Cerebellar nuclear complex (tissue), 1 donor: ENCODE data around the gene HOXA5.

ENCODE experiments used
- DNase-seq, 2 experiments: peaks; one replicate each; lab custom pipeline; 2025; lab: John Stamatoyannopoulos, UW

HOXA5 gene

DNA sequence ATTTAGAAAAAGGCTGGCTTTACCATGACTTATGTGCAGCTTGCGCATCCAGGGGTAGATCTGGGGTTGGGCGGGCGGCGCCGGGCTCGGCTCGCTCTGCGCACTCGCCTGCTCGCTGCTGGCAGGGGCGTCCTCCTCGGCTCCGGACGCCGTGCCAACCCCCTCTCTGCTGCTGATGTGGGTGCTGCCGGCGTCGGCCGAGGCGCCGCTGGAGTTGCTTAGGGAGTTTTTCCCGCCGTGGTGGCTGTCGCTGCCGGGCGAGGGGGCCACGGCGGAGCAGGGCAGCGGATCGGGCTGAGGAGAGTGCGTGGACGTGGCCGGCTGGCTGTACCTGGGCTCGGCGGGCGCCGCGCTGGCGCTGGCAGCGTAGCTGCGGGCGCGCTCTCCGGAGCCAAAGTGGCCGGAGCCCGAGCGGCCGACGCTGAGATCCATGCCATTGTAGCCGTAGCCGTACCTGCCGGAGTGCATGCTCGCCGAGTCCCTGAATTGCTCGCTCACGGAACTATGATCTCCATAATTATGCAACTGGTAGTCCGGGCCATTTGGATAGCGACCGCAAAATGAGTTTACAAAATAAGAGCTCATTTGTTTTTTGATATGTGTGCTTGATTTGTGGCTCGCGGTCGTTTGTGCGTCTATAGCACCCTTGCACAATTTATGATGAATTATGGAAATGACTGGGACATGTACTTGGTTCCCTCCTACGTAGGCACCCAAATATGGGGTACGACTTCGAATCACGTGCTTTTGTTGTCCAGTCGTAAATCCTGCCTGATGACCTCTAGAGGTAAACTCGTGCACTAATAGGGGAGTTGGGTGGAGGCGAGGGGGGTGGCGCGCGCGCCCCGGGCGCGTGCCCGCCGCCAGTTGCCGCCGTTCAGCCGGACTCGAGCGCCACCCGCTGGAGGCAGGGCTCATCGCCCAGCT, at the start of gene HOXA5:
TSS of gene HOXA5 (minus strand) at position 659 of the 927 bp plus-strand sequence. CDS start at position 585, 74 bp downstream.
- DNase-seq, result no peak

DNA sequence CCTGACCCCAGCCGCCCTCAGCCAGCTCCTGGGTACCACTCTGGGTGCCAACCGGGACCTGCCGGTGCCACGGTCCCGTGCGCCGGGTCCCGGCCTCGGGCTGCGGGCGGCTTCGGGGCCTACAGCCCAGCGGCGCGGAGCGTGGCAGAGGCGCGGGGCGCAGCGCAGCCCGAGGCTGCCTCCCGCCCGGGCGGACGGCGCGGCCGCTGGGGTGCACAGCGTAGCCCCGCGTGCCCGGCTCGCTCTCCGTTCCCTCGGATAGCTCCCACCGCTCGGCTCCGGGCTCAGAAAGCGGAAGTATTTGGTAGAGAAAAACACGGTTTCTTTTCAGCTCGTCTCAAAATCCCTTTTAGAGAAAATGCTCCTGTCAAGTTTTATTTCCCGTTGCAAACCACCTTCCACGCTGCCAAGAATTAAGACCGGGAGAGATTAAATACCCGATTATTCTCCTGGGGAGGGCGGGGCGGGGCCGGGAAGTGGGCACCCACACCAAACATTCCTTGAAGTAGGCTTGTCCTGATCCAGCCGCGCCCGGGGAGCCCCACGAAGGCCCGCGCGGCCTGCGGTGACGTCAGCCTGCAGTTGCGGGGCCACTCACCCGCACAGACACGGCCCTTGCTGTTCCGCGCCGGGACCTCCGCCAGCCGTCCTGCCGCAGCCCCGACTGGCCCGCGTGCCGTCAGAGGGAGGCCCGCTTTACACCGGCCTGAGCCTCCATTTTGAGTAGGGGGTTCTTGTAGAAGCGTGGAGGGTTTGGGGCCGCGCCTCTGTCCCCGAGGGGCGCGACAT, 49.3 kb upstream of the HOXA5 start:
- no peak for DNase-seq

DNA sequence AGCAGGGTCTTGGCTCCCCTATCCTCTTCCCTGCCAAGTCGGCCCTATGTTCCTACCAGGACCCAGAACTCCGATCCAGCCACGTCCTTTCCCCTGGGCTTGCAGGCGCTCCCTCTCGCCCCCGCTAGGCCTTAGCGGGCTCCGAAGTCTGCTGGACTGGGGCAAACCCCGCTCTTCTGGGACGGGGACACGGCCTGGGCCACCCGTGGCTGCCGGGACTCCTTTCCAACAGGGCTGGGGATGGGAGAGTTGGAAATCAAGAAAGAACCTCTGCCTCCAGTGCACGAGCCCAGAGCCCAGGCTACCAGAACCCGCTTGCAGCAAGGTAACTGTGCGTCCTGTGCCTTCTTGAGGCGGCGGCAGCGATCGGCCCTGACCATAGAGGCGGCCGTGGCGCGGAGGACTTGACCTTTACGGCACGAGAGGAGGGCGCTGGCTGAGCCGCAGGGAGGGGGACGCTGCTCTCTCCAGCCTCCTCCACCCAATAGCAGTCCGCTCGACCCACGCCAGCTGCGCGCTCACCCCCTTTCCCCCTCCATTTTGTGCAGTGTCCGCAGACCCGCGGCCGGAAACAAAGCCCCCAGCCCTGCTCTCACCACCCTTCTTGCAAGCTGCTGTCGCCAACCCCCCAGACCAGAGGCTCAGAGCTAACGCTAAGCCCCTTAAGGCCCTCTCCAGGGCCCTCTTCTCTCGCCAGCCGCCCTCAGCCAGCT, 48.5 kb upstream of the HOXA5 start:
- no peak for DNase-seq

DNA sequence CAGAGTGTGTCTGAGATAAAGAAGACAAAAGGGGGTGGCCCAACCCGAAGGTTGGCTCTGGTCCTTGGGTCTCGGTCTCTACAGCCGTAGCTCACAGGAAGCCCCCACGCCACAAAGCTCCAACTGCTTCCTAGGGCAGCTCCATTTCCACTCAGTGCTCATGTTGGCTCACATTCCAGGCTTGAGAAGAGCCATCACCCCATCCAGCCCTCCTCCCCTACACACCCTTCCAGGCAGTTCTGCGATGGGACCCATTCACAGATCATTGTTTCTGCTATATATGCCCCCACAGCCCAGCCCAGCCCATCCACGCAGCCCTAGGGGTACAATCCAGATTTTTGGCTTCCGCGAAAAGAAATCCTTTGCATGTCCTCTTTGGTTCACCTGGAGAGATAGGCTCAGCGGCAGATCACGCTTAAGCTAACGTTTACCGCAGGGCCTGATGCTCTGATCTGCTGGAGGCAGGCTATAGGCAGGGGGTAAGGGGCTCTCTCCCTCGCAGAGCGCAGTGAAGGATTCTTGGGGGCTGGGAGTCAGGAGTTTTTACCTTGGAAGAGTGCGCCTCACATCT, 47.8 kb upstream of the HOXA5 start:
- DNase-seq, result no peak

DNA sequence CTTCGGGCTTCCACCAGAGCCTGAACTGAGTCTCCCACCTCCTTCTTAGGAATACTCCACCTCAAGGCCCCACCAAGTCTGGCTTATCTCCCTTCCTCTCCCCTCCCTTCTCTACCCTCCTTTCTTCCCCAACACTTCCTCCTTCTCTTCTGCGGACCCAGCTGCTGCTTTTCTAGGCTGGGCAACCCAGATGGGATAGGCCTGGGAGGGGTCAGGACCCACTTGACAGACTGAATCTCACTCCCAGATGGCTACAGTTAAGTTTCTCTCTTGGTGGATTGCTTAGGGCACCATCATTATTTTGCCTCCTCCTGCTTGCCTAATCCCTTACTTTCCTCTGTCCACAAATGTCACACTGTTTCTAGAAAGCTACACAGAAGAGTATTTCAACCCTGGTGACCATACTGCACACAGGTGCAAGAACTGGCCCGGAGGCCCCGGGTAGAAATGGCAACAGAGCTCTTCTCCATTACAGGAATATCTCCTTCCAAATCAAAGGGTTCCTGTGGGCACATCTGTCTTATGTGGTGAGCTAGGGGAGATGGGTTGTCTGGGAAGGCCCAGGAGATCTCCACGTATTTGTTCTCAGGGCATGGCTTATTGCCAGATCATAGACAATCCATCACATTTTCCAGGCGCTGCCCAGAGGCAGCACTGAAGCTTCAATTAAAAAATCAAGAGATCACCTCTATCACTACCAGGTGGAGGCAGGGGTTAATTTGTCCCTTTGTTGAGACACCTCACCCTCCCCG, 46.7 kb upstream of the HOXA5 start:
- no peak for DNase-seq

DNA sequence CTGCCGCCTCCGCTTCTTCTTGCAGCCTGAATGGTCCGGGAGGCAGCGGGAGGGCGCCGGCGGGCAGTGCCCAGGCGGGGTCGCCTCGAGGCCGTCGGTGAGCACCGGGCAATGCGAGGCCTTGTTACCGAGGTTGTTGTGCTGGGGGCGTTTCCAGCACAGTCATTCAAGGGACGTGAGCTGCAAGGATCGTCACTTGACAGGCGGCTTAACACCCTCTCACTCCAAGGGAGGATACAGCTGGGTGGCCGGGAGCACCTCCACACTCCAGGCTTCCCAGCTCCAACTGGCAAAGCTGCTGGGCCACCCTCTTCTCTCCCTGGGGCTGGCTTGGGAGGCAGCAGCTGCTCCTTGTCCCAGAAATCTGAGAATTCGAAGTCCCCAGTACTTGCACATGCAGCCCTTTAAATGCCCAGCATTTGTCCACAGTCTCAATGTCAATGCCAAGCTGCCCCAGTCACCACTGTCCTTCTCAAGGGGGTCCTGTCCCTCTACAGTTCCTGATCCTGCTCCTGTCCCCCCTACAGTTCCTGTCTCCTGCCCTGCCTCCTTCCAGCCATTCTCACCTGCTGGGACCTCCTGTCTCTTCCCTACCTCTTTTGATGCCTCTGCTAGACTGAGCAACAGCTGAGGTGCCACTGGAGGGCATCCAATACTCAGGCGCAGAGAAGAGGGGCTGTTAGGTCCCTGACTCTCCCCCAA, 46.0 kb upstream of the HOXA5 start:
- no peak for DNase-seq

DNA sequence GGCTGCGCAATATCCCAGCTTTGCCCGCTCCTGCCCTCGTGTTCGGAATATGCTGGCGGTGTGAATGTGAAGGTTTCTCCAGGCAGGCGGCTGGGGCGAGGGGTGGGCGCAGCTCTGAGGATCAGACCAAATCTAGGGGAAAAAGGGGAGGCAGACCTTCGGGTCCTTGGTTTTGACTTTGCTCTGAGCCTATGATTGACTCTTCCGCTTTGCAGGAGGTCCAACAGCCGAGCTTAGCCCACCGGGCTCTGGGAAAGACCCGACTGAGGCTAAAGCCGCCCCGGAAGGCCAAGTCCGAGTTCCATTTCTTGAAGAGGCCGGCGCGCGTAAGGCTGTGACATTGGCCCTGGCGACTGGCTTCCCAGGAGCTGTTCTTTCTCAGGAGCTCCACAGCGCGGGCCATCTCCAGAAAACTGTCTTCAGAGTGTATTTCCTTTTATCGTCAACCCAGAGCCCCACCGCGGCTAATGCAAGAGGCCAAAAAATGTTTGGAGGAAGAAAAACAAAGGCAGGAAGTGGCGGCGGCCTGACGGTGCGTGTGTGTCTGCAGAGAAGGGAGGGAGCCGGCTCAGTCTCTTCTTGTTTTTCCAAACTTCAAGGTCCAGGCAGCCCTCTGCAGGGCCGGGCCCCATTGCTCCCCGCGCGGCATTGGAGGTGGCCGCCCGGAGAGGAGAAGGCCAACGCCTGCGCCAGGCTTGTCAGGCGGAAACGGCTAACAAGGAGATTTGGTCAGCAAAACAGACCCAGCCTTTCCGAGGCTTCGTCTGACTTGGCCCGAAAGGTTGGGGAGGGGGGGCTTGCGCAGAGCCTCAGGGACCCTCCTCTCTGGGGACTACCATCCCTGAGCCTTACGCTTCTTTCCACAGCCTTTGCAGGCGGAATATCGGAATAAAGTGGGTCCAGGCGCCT, 45.2 kb upstream of the HOXA5 start:
- no peak for DNase-seq

DNA sequence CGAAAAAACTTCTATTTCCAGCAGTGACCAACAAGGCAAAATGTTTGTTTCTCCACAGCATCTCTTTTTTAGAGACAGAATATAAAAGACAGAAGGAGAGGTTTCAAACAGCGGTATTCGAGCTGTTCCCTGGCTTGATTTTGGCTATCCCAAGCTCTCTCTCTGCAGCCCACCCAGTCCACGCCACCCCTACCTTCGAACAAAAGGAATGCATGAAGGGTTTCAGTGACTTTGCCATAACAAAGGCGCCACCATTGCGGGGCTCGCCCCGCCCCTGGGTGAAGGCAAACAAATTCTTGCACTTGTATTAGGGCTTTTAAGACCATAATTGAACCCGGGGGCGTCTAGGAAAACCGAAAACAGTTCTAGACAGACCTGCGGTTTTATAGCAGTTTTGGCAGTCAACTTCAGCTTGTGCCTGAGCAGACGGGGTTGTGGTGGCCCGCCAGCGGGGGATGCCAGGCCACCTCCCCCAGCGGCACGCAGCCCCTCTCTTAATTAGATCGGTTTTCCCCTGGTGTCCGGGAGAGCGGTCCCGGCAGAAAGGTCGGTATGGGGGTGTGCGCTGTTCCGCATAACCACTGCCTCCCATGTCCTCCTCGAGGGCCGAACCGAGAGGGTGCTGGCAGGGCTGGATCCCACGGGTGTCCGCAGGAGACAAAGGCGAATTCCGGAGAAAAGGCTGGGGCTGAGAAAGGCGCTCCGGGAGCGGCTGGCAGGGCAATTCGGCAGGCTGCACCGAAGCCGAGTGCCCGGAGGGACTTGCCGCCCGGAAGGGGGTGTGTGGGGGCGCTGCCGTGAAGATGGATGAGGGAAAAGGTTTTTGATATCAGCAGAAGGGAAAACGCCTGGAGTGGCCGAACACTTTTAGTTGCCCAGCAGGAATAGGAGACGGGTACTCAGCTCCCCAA, 44.2 kb upstream of the HOXA5 start:
- DNase-seq, result no peak

DNA sequence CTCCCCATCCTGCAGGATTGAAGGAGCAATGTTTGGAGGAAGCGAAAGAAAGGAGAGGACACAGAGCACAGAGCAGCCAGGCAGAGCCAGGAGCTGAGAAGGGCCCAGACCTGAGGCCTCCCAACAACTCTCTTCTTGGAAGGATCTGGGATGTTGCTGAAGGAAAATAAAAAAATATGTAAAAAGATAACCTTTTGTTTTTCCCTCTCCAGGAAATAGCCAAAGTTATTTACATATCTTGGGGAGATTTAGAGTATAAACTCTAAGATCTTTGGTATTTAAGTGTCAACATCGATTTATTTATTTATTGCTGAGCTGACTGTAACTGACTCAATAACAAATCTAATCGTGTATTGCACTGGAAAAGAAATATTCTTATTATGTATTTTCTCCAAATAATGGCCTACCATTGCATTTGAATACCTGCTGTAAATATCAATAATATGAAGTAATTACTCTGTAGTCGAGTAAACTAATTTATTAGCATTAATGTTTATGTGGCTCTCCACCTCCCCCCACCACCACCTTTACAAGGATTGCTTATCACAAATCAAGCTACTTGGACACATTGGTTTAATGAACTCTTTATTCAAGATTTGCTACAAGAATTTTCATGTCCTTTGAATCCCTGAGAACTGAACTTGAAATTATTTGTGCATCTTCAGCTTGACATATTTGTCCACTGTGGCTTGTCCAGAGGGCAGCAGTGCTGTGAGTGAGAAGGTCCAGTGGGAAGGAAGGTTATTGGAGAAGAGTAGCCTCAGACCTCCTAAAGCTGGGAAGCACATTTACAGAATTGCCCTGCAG, 43.4 kb upstream of the HOXA5 start:
- DNase-seq, result no peak

DNA sequence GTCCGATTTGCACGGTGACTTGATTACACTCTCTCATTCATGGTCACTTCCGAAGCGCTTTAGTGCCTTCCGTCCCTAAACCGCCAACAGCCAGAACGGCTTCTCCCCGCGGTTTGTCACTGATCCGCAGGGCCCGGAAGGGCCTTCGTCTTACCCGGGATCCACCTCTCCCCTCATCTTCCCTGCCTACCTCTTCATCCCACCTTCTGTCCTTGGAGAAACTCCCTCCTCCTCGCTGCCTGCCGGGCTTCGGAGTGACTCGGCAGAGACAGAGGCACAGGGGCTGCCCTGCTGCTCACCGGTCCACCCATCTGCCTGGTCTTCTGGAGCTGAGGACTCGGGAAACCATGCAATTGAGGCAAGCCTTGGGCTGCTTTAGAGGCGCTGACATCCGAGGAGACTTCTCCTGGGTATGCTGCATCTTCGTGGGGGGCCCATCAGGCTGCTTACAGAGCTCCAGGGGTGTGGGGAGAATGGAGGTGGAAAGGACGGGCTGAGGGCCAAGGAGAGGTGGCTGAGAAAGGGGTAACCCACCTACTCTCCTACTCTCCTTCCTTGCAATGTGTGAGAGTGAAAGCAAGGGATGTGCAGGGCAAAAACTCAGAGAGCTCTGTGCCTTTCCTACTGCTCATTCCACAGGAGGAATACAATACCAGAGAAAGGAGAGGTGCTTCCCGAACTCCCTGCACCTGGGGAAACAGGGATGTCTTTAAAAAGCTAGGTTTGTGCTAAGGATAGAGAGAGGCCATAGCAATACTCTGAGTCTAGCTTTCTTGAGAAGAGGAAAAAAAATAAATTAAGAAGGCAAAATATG, 42.6 kb upstream of the HOXA5 start:
- no peak for DNase-seq

DNA sequence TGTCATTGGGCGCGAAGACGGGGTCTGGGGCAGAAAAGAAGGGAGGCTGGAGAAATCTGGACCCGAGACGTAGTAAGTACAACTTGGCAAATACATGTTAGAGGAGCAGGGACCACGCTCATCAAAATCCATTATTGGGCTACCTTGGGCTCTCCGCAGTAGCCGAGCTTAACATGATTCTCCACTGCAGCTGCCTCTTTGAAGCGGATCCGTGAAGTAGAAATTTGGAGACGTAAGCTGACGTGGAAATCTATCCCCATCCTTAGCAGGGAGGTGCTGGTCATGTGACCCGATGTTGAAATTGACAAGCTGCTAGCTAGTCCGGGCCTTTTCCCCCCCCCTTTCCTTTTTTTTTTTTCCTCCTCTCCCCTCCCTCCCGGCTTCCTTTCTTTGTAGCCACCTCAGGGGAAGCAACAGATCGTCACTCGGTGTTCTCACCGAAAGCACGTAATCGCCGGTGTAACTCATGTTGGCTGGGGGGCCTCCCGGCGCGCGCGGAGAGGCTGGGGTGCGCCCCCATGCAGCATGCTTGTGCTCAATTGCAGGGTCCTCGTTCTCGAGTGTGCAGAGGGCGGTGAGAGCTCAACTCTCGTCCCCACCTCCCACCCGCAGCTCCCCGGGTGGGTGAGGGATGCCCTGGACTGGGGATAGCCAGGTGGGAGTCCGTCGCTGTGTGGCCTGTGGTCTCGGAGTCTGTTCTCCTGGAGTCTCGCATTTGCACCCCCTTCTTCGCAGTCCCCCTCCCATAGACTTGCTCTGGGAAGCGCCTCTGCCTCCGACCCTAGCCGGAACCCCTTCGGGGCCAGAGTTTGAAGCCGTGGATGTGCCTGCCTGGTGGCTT, 41.8 kb upstream of the HOXA5 start, which contains the start of gene HOXA11:
TSS of gene HOXA11 (minus strand) at position 220 of the 841 bp plus-strand sequence. CDS start at position 132, 88 bp downstream.
- DNase-seq, result no peak

DNA sequence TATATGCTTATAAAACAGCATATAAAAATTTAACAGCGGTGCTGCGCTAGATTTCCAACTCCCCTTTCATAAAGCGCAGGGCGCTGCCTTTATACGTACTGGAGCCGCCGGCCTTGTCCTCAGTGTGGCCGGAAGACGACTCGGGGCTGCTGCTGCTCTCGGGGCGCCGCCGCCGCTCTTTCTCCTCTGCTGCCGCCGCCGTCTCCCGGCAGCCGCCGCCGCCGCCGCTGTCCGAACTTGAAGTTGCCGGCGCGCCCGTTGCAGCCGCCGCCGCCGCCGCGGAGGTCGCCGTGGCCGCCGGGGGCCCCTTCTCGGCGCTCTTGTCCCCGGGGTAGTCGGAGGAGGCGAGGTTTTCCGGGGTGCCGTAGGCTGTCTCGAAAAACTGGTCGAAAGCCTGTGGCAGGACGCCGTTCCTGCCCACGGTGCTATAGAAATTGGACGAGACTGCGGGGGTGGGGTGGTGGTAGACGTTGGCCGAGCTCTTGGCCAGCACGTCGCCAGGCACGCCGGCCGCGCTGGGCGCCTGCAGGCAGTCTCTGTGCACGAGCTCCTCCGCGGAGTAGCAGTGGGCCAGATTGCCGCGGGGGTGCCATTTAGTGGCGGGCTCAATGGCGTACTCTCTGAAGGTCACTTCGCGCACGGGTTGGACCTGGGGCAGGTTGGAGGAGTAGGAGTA, 41.0 kb upstream of the HOXA5 start:
- no peak for DNase-seq

DNA sequence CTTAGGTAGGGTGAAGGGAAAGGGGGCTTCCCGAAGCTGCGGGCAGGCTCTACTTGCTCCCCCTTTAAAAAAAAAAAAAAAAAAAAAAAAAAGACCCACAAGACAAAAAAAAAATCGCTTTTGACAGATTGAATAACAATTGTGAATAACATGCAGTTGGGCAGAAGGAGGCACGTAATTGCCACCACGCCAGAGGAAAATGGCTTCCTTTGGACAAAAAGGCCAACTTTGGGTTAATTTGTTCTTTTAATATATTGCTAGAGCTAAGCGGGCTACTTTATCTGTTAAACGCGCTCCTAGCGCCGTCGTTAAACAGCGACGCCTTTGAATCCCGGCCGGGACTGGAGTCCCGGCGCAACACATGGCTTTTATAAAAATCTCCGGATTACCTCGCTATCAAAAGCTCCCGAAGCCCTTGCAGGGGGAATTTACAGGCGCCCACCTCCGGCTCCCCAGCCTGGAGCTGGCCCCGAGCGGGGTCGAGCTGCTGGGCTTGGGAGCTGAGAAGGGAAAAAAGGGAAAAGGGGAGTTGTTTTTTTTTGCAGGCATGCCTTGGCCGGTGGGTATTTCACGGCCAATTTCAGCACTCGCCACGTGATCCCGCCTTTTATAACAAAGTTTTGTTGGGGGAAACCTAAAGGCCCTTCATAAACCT, 40.3 kb upstream of the HOXA5 start:
- DNase-seq, result no peak

DNA sequence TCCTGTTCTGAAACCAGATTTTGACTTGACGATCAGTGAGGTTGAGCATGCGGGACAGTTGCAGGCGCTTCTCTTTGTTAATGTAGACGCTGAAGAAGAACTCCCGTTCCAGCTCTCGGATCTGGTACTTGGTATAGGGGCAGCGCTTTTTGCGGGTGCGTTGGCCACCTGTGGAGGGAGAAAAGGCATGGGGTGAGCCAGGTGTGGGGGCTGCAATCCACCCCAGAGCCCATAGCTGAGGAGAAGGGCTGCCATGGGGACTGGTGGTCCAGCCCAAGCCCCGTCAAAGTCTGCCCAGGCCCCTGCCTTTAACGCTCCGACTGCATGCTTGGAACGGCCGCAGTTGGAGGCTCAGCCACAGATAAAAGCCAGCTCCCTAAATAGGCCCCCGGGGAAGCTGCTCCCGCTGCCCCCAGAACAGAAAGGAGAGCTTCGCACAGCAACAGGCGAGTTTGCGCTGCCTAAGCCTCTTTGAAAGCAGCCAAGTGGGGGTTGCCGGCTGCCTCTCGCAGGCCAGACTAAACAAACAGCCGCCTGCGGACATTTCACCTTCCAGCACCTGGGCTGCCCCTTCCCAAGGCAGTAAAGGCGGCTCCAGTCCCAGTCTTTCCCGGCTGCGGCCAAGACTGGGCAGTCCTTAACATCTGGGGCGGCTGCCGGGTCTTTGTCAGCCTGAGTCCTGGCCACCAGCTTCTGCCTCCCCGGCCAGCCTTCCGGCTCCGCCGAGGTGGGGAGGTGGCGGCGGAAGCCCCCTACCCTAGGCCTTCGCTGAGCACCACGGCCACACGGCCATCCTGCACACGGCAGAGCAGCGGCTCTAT, 39.6 kb upstream of the HOXA5 start:
- DNase-seq, result no peak
